Right lobe of liver (tissue), 6 donors: Measurements from ENCODE around the gene TSPAN33. TPM values are rescaled to one million over a fixed set of nuclear protein-coding genes. Genes with fewer than 3 reads are reported as not detected.

ENCODE experiments used
- ATAC-seq, 4 donors: fragments of 200-7000 bp; cut with Tn5 transposase; one replicate each; pipeline ENCODE4 v1.9.1; 2020; ENCODE audit warnings: mild to moderate bottlenecking in 4 of 4, moderate library complexity in 4 of 4
- DNase-seq, 3 donors: peaks; one replicate each; pipeline ENCODE4 v3.0.0-alpha.2; 2020
- H3K27ac ChIP-seq, 3 donors: fragments of 200-600 bp; one replicate each; pipeline ENCODE4 v1.8.0; 2022
- H3K27me3 ChIP-seq, 2 donors: fragments of 200-600 bp; one replicate each; pipeline ENCODE4 v1.8.0; 2022
- H3K36me3 ChIP-seq, 4 donors: fragments of 200-600 bp; sonication (generic) in 1 of 4; one replicate each; pipeline versions ENCODE4 v1.5.1 to v1.8.0; 2017 to 2022; ENCODE audit warnings: control low read depth in 1 of 4
- H3K4me1 ChIP-seq, 4 donors: fragments of 200-600 bp; sonication (generic) in 1 of 4; one replicate each; pipeline versions ENCODE4 v1.5.1 to v1.8.0; 2017 to 2022; ENCODE audit warnings: control low read depth in 1 of 4
- H3K4me3 ChIP-seq, 3 donors: fragments of 200-600 bp; one replicate each; pipeline ENCODE4 v1.8.0; 2022
- H3K9me3 ChIP-seq, 4 donors: fragments of 200-600 bp; sonication (generic) in 1 of 4; one replicate each; pipeline versions ENCODE4 v1.5.1 to v1.8.0; 2017 to 2022; ENCODE audit warnings: control low read depth in 1 of 4
- POLR2A ChIP-seq: fragments of 450-650 bp; IDR thresholded peaks from one replicate; pipeline ENCODE4 v1.6.1; 2017; ENCODE audit warnings: antibody characterized with exemption, mild to moderate bottlenecking
- WGBS: methylation state at CpG from one replicate; pipeline ENCODE4 v1.1.6; 2018; ENCODE audit warnings: low coverage, low lambda C conversion rate; ENCODE audit not compliant: insufficient coverage; ENCODE audit errors: missing lambda C conversion rate; 5-methylcytosine and 5-hydroxymethylcytosine counted together
- intact Hi-C, 2 donors: fragments of 100-400 bp; cut with DNase I; formaldehyde crosslinking; loops; one replicate each; pipeline versions ENCODE4 v1.11.2 to v1.14.1; 2022
- total RNA-seq, 6 experiments: library from RNA; depleted of rRNA in 2 of 6; stranded (reverse); fragments of >200 nt in 2 of 6; fragmentation: NEBNext Ultra II Directional in 3 of 6; extraction: Animal tissue kit (Norgen Biotek cat#: 25700) in 3 of 6; gene quantifications; one replicate each; pipeline versions ENCODE4 v1.1.0 to v1.2.4, GENCODE V29; 2016 to 2023
- TF ChIP-seq, protein P1 (sequence below), 4 donors: fragments of 200-600 bp in 3 of 4; fragments of 450-650 bp in 1 of 4; IDR thresholded peaks; one replicate each; pipeline versions ENCODE4 v1.5.1 to v1.8.0; 2016 to 2022; ENCODE audit warnings: antibody characterized with exemption in 4 of 4, mild to moderate bottlenecking in 2 of 4
- donor health status: DM: no; HTN: yes; CAD: no.
- donor health status: DM: no; HTN: no; CAD: no.
- donor health status: DM: no; HTN: no; CAD: no.
- donor health status: DM: no; HTN: yes; CAD: no.
- donor health status: DM: no; HTN: yes; CAD: no.

Gene TSPAN33
- total RNA-seq, 6 experiments from 2014 or later: 9.0 to 34.1 (median 23.2) TPM

DNA sequence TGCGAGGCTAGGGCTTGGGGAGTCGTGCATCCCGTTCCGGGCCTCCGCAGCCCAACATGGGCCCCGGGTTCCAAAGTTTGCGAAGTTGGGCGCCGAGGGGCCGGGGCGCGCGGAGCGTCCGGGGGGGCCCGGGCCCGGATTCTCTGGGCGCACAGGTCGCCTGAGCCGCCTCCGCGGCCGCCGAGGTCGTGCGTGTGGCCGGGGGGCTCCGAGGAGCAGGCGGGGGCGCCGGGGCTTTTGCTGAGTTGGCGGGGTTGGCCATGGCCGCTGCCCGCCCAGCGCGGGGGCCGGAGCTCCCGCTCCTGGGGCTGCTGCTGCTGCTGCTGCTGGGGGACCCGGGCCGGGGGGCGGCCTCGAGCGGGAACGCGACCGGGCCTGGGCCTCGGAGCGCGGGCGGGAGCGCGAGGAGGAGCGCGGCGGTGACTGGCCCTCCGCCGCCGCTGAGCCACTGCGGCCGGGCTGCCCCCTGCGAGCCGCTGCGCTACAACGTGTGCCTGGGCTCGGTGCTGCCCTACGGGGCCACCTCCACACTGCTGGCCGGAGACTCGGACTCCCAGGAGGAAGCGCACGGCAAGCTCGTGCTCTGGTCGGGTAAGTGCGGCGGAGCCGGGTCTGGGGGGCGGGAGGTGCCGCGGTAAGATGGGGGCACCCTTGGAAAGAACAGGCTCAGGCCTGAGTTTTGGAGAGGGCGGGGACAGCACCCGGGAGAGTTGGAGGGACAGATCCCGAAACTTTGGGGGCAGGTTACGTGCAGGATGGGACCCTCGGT is 44.6 kb downstream of the TSPAN33 start:
- intact Hi-C loops: no loop called here
- peak; percentile 70 to 78 (median 72) for ATAC-seq
- Histone ChIP-seq H3K27ac (peak overlapping the region in 2 of 3 donors; percentile 47 to 55), H3K27me3 (no peaks in the 10 kb centered on the region), H3K4me1 (peaks cover 0 to 16% (median 0%) of the 10 kb centered on the region in 4 donors), H3K9me3 (no peaks in the 10 kb centered on the region), H3K4me3 (peak overlapping the region; percentile 82 to 89 (median 86)), H3K36me3 (no peaks in the 10 kb centered on the region)
- peak in 2 of 3 donors; percentile 47 to 63 for DNase-seq
- TF ChIP-seq, protein P1, sequence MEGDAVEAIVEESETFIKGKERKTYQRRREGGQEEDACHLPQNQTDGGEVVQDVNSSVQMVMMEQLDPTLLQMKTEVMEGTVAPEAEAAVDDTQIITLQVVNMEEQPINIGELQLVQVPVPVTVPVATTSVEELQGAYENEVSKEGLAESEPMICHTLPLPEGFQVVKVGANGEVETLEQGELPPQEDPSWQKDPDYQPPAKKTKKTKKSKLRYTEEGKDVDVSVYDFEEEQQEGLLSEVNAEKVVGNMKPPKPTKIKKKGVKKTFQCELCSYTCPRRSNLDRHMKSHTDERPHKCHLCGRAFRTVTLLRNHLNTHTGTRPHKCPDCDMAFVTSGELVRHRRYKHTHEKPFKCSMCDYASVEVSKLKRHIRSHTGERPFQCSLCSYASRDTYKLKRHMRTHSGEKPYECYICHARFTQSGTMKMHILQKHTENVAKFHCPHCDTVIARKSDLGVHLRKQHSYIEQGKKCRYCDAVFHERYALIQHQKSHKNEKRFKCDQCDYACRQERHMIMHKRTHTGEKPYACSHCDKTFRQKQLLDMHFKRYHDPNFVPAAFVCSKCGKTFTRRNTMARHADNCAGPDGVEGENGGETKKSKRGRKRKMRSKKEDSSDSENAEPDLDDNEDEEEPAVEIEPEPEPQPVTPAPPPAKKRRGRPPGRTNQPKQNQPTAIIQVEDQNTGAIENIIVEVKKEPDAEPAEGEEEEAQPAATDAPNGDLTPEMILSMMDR (IDR thresholded peaks at IDR 0.05): no peak
- TF ChIP-seq POLR2A: no peak
- 1% methylated on average over 17 of the region's 83 CpGs for WGBS

- Histone ChIP-seq H3K27ac (peak overlapping the region in 1 of 3 donors; percentile 47), H3K4me1 (peaks cover 0 to 16% (median 0%) of the 10 kb centered on the region in 4 donors), H3K9me3 (no peaks in the 10 kb centered on the region), H3K36me3 (no peaks in the 10 kb centered on the region), H3K27me3 (no peaks in the 10 kb centered on the region), H3K4me3 (peak overlapping the region; percentile 82 to 89 (median 86))
- TF ChIP-seq, protein P1 (IDR thresholded peaks at IDR 0.05): no peak
- TF ChIP-seq POLR2A: no peak
- DNase-seq: no peak
- ATAC-seq: no peak
- intact Hi-C loops: no loop called here
- WGBS: 21% methylated on average over 12 of the region's 13 CpGs
Observed at GRCh38 chr7:129189661-129190310, 45.3 kb downstream of the TSPAN33 start.

GRCh38 chr7:129191272-129191671 is 46.8 kb downstream of the TSPAN33 start:
- intact Hi-C loops: no loop called here
- H3K36me3 ChIP-seq: no peaks in the 10 kb centered on the region
- DNase-seq: no peak
- no peaks in the 10 kb centered on the region for H3K9me3 ChIP-seq
- no peak for ATAC-seq
- WGBS: 49% methylated on average over 3 of the region's 3 CpGs
- TF ChIP-seq, protein P1 (IDR thresholded peaks at IDR 0.05): no peak
- no peak for TF ChIP-seq POLR2A
- peaks cover 0 to 16% (median 0%) of the 10 kb centered on the region in 4 donors for H3K4me1 ChIP-seq
- H3K27me3 ChIP-seq: no peaks in the 10 kb centered on the region
- no peak overlapping the region for H3K4me3 ChIP-seq
- H3K27ac ChIP-seq: no peak overlapping the region

DNA sequence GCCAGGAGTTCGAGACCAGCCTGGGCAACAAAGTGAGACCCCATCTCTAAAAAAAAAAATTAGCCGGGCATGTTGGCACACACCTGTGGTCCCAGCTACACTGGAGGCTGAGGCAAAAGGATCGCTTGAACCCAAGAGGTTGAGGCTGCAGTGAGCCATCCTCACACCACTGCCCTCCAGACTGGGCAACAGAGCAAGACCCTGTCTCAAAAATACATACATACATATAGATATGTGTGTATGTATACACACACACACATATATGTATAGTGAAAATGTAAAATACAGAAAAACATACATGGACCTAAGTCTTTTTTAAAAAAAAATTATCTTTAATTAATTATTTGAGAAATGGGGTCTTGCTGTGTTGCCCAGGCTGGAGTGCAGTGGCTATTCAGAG is 49.4 kb downstream of the TSPAN33 start:
- no peaks in the 10 kb centered on the region for H3K27me3 ChIP-seq
- H3K4me3 ChIP-seq: no peak overlapping the region
- no peaks in the 10 kb centered on the region for H3K9me3 ChIP-seq
- H3K36me3 ChIP-seq: no peaks in the 10 kb centered on the region
- TF ChIP-seq, protein P1 (IDR thresholded peaks at IDR 0.05): no peak
- no peak for TF ChIP-seq POLR2A
- WGBS: 73% methylated on average over 2 of the region's 3 CpGs
- DNase-seq (no peak), ATAC-seq (no peak)
- peaks cover 0 to 16% (median 0%) of the 10 kb centered on the region in 4 donors for H3K4me1 ChIP-seq
- intact Hi-C loops: no loop called here
- H3K27ac ChIP-seq: no peak overlapping the region
